HUES48 (cell line): ENCODE data around the gene RABEPK.

ENCODE experiments used
- H3K27ac ChIP-seq: one replicate; pipeline ENCODE4 v1.7.0; 2013; ENCODE audit warnings: low read depth, low read length, inconsistent platforms
- H3K27me3 ChIP-seq: 2 replicates; pipeline ENCODE4 v1.6.1; 2013; ENCODE audit warnings: mild to moderate bottlenecking, low read length; ENCODE audit not compliant: control insufficient read depth, insufficient read depth
- H3K36me3 ChIP-seq: 2 replicates; pipeline ENCODE4 v1.6.1; 2013; ENCODE audit warnings: low read length; ENCODE audit not compliant: control insufficient read depth, insufficient read depth
- H3K4me1 ChIP-seq: 2 replicates; pipeline ENCODE4 v1.6.1; 2013; ENCODE audit warnings: mild to moderate bottlenecking, low read length; ENCODE audit not compliant: control insufficient read depth, insufficient read depth
- H3K4me3 ChIP-seq: 2 replicates; pipeline ENCODE4 v1.5.1; 2013; ENCODE audit warnings: mild to moderate bottlenecking, low read depth, low read length
- H3K9ac ChIP-seq: 2 replicates; pipeline ENCODE4 v1.6.1; 2013; ENCODE audit warnings: mild to moderate bottlenecking, low read depth, low read length, moderate library complexity
- H3K9me3 ChIP-seq: 2 replicates; pipeline ENCODE4 v1.6.1; 2013; ENCODE audit warnings: low read length; ENCODE audit not compliant: control insufficient read depth, insufficient read depth

RABEPK gene

DNA sequence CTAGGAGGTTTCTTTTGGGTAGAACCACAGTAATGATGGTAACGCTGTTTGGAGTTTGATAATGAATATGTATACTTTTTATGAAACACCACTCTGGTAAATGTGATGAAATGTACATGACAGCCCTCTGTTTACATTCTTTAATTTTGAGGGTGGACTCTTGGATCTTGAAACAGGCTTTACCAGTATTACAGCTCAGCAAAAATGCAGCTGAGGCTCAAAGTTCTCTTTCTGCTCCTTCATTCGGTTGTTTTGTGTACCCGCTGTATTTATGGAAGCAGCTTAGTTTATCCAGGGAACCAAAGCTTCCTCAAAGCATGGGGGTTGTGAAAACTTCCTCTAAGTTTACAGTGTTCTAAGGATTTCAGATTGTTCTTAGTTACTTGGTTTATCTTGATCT lies 72.4 kb downstream of the RABEPK start:
- Histone ChIP-seq H3K27ac (peak overlapping the region; percentile 1), H3K9ac (no peak overlapping the region; the same call in 1 of the 2 replicates), H3K4me1 (peaks cover 29% of the 10 kb centered on the region), H3K36me3 (no peaks in the 10 kb centered on the region), H3K27me3 (no peaks in the 10 kb centered on the region), H3K4me3 (no peak overlapping the region), H3K9me3 (no peaks in the 10 kb centered on the region)

DNA sequence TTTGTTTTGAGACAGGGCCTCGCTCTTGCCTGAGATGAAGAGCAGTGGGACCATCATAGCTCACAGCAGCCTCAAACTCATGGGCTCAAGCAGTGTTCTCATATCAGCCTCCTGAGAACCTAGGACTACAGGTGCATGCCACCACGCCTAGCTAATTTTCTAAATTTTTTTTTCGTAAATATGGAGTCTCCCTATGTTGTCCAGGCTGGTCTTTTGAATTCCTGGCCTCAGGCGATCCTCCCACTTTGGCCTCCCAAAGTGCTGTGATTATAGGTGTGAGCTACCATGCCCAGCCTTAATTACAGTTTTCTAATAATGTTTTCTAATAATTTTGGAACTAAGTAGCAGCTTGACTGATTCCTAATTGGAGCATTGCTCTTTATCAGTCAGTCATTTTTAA lies 76.4 kb downstream of the RABEPK start:
- no peaks in the 10 kb centered on the region for H3K27me3 ChIP-seq
- H3K4me1 ChIP-seq, result peaks cover 21% of the 10 kb centered on the region
- no peaks in the 10 kb centered on the region; the same call in 1 of the 2 replicates for H3K36me3 ChIP-seq
- H3K9me3 ChIP-seq, result no peaks in the 10 kb centered on the region
- H3K9ac ChIP-seq, result no peak overlapping the region
- no peak overlapping the region for H3K4me3 ChIP-seq
- no peak overlapping the region for H3K27ac ChIP-seq

- H3K4me3 ChIP-seq, result no peak overlapping the region
- peaks cover 15% of the 10 kb centered on the region for H3K4me1 ChIP-seq
- no peaks in the 10 kb centered on the region for H3K27me3 ChIP-seq
- H3K9me3 ChIP-seq, result no peaks in the 10 kb centered on the region
- no peak overlapping the region for H3K9ac ChIP-seq
- no peak overlapping the region for H3K27ac ChIP-seq
- H3K36me3 ChIP-seq, result no peaks in the 10 kb centered on the region; the same call in 1 of the 2 replicates
Measured at GRCh38 chr9:125277411-125277810, 77.1 kb downstream of the RABEPK start.

- Histone ChIP-seq H3K27ac (no peak overlapping the region), H3K9ac (no peak overlapping the region)
Measured at GRCh38 chr9:125280945-125281344, 80.6 kb downstream of the RABEPK start.

More at GRCh38 chr9:125280945-125281344, 80.6 kb downstream of the RABEPK start:
- Histone ChIP-seq H3K36me3 (no peaks in the 10 kb centered on the region; the same call in 1 of the 2 replicates), H3K4me1 (peaks cover 4% of the 10 kb centered on the region; the same call in 1 of the 2 replicates), H3K27me3 (no peaks in the 10 kb centered on the region), H3K4me3 (no peak overlapping the region), H3K9me3 (no peaks in the 10 kb centered on the region)
